GM23338 (cell line): ENCODE results near the gene SOX13. TPM values are rescaled to one million over a fixed set of nuclear protein-coding genes. Genes with fewer than 3 reads are reported as not detected.
"Not testable (repeated sequence)": the region's sequence is repeated elsewhere in the genome, so short reads cannot be mapped to it uniquely, and the experiment has no call there.

Experiments used
- ATAC-seq: fragments of 200-7000 bp; cut with Tn5 transposase; 3 replicates; pipeline ENCODE4 v1.9.1; 2020
- DNase-seq: peaks from one replicate; pipeline ENCODE4 v3.0.0-alpha.2; 2015; ENCODE audit warnings: low spot score
- H2AFZ ChIP-seq: fragments of 200-600 bp; sonication (generic); 2 replicates; pipeline ENCODE4 v1.8.0; 2016; ENCODE audit warnings: antibody characterized with exemption, mild to moderate bottlenecking, moderate library complexity
- H3F3A ChIP-seq: fragments of 200-600 bp; sonication (generic); replicated peaks from 2 replicates; pipeline ENCODE4 v1.8.0; 2017; ENCODE audit warnings: antibody characterized with exemption, mixed run types, low read depth
- H3K27ac ChIP-seq: fragments of 200-600 bp; sonication (generic); 2 replicates; pipeline ENCODE4 v1.6.1; 2016; ENCODE audit warnings: low read depth
- H3K27me3 ChIP-seq: fragments of 200-600 bp; sonication (generic); 2 replicates; pipeline ENCODE4 v1.8.0; 2016; ENCODE audit warnings: mild to moderate bottlenecking, mixed run types, moderate library complexity; ENCODE audit not compliant: insufficient read depth
- H3K36me3 ChIP-seq: fragments of 200-600 bp; sonication (generic); 2 replicates; pipeline ENCODE4 v1.8.0; 2016; ENCODE audit warnings: mild to moderate bottlenecking; ENCODE audit not compliant: insufficient read depth
- H3K4me1 ChIP-seq: fragments of 200-600 bp; sonication (generic); 2 replicates; pipeline ENCODE4 v1.8.0; 2016; ENCODE audit warnings: mild to moderate bottlenecking, moderate library complexity; ENCODE audit not compliant: insufficient read depth
- H3K4me2 ChIP-seq: fragments of 200-600 bp; sonication (generic); 2 replicates; pipeline ENCODE4 v1.7.1; 2017; ENCODE audit warnings: mixed run types
- H3K4me3 ChIP-seq: fragments of 200-600 bp; sonication (generic); 2 replicates; pipeline ENCODE4 v1.6.1; 2016; ENCODE audit warnings: mixed run types
- H3K79me2 ChIP-seq: fragments of 200-600 bp; sonication (generic); replicated peaks from 2 replicates; pipeline ENCODE4 v1.8.0; 2017; ENCODE audit warnings: mild to moderate bottlenecking; ENCODE audit not compliant: insufficient read depth
- H3K9me2 ChIP-seq: fragments of 200-600 bp; sonication (generic); 2 replicates; pipeline ENCODE4 v1.8.0; 2017; ENCODE audit not compliant: insufficient read depth
- H4K20me1 ChIP-seq: fragments of 200-600 bp; sonication (generic); replicated peaks from 2 replicates; pipeline ENCODE4 v1.8.0; 2017; ENCODE audit warnings: mild to moderate bottlenecking; ENCODE audit not compliant: insufficient read depth
- H3K27ac Mint-ChIP-seq: 2 replicates; pipeline ENCODE4 v1.8.0; 2020; ENCODE audit warnings: inconsistent platforms, mild to moderate bottlenecking, moderate library complexity, mixed read lengths
- H3K27me3 Mint-ChIP-seq: 3 replicates; pipeline ENCODE4 v1.8.0; 2022; ENCODE audit warnings: low read depth, mild to moderate bottlenecking, moderate library complexity, mixed read lengths, inconsistent platforms; ENCODE audit not compliant: insufficient read depth, poor library complexity
- H3K36me3 Mint-ChIP-seq: 3 replicates; pipeline ENCODE4 v1.8.0; 2021; ENCODE audit warnings: low read depth, mild to moderate bottlenecking, inconsistent platforms, moderate library complexity, mixed read lengths
- H3K4me1 Mint-ChIP-seq: 3 replicates; pipeline ENCODE4 v1.8.0; 2020; ENCODE audit warnings: mild to moderate bottlenecking, inconsistent platforms, mixed read lengths
- H3K4me3 Mint-ChIP-seq: 3 replicates; pipeline ENCODE4 v1.8.0; 2021; ENCODE audit warnings: moderate library complexity, mild to moderate bottlenecking, inconsistent platforms, mixed read lengths
- H3K9me3 Mint-ChIP-seq: 3 replicates; pipeline ENCODE4 v1.8.0; 2020; ENCODE audit warnings: moderate library complexity, mild to moderate bottlenecking, inconsistent platforms, mixed read lengths
- CREB1 ChIP-seq: fragments of 250-450 bp; sonication (Bioruptor Pico); IDR thresholded peaks from 2 replicates; pipeline ENCODE4 v1.5.0; 2020; ENCODE audit warnings: low read depth, mild to moderate bottlenecking, moderate library complexity
- EZH2 ChIP-seq: fragments of 200-600 bp; sonication (generic); IDR thresholded peaks from one replicate; pipeline ENCODE4 v1.8.0; 2017; ENCODE audit warnings: antibody characterized with exemption, mild to moderate bottlenecking, low read depth; ENCODE audit not compliant: unreplicated experiment
- EZH2phosphoT487 ChIP-seq: fragments of 200-600 bp; sonication (generic); IDR thresholded peaks from one replicate; pipeline ENCODE4 v1.8.1; 2018; ENCODE audit warnings: antibody characterized with exemption; ENCODE audit not compliant: unreplicated experiment
- JUNB ChIP-seq: IDR thresholded peaks from one replicate; pipeline ENCODE4 v1.6.1; 2016; ENCODE audit warnings: antibody characterized with exemption; ENCODE audit not compliant: unreplicated experiment
- NANOG ChIP-seq: IDR thresholded peaks from 2 replicates; pipeline ENCODE4 v1.6.1; 2016; ENCODE audit warnings: antibody characterized with exemption, borderline replicate concordance
- POLR2AphosphoS5 ChIP-seq: IDR thresholded peaks from 2 replicates; pipeline ENCODE4 v1.6.1; 2016; ENCODE audit warnings: antibody characterized with exemption, low read depth
- STAT1 ChIP-seq: IDR thresholded peaks from one replicate; pipeline ENCODE4 v1.6.1; 2016; ENCODE audit warnings: antibody characterized with exemption; ENCODE audit not compliant: unreplicated experiment
- ZNF331 ChIP-seq: fragments of 250-450 bp; sonication (Bioruptor Pico); IDR thresholded peaks from 2 replicates; pipeline ENCODE4 v1.5.0; 2020; ENCODE audit warnings: low read depth, mild to moderate bottlenecking, moderate library complexity
- polyA plus RNA-seq: library from polyadenylated mRNA; unstranded; fragments of >200 nt; fragmentation: Nextera tagmentation; extraction: Ambion mirVana; gene quantifications from 2 replicates; pipeline ENCODE4 v1.2.1, GENCODE V29; 2016
- total RNA-seq: library from RNA; depleted of rRNA; stranded (reverse); fragments of >200 nt; shearing (Covaris generic); gene quantifications from 2 replicates; pipeline ENCODE4 v1.2.3, GENCODE V29; 2014
- TF ChIP-seq, protein P1 (sequence below): fragments of 250-450 bp; sonication (Bioruptor Pico); IDR thresholded peaks from 2 replicates; pipeline ENCODE4 v1.5.0; 2020; ENCODE audit warnings: mild to moderate bottlenecking, moderate library complexity
- TF ChIP-seq, protein P2 (sequence below): IDR thresholded peaks from one replicate; pipeline ENCODE4 v1.6.1; 2018; ENCODE audit warnings: antibody characterized with exemption; ENCODE audit not compliant: unreplicated experiment
- TF ChIP-seq, protein P3 (sequence below), 2 experiments: fragments of 200-600 bp in 1 of 2; sonication (generic) in 1 of 2; conservative IDR thresholded peaks; 2 replicates each; pipeline versions ENCODE4 v1.5.1 to v1.6.1; 2016 to 2017; ENCODE audit warnings: antibody characterized with exemption in 2 of 2, low read depth in 2 of 2, mild to moderate bottlenecking in 2 of 2, moderate library complexity in 1 of 2

Gene SOX13
- total and polyA plus RNA-seq, 2 experiments from 2014 or later = 28.6 to 123 TPM

DNA sequence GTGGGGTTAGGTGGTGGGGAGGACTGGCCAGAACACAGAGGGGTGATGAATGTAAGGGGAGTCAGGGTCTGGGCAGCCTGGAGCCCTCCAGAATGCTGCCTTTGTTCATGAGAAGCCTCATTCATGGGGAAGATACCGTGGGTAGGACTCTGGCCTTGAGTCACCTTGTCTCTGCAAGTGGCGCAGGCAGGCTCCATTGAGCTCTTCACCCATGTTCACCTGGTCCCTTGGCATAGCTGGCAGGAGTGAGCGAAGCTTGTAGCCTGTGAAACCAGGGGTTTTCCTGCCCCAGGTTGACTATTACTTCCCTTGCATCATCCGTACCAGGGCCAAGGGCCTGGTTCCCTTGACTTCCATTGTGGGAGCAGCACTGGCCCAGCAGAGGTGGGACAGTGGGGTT is 25.8 kb downstream of the SOX13 start:
- peaks cover 74% of the 10 kb centered on the region for H3K4me1 Mint-ChIP-seq
- H3K4me3 Mint-ChIP-seq = no peak overlapping the region
- Histone ChIP-seq H2AFZ (no peak overlapping the region), H3K4me1 (peaks cover 72% of the 10 kb centered on the region), H3K27ac (peak overlapping the region; percentile 83), H3K9me2 (no peaks in the 10 kb centered on the region), H3K79me2 (peaks cover 100% of the 10 kb centered on the region), H3K4me2 (0 out of 2 replicates have a peak overlapping the region, but pooled peaks have one; percentile 20), H3F3A (peaks cover 14% of the 10 kb centered on the region), H3K4me3 (no peak overlapping the region), H4K20me1 (peaks cover 87% of the 10 kb centered on the region), H3K36me3 (no peaks in the 10 kb centered on the region), H3K27me3 (no peaks in the 10 kb centered on the region)
- TF ChIP-seq CREB1 = no peak
- TF ChIP-seq ZNF331 = no peak
- TF ChIP-seq, protein P1, sequence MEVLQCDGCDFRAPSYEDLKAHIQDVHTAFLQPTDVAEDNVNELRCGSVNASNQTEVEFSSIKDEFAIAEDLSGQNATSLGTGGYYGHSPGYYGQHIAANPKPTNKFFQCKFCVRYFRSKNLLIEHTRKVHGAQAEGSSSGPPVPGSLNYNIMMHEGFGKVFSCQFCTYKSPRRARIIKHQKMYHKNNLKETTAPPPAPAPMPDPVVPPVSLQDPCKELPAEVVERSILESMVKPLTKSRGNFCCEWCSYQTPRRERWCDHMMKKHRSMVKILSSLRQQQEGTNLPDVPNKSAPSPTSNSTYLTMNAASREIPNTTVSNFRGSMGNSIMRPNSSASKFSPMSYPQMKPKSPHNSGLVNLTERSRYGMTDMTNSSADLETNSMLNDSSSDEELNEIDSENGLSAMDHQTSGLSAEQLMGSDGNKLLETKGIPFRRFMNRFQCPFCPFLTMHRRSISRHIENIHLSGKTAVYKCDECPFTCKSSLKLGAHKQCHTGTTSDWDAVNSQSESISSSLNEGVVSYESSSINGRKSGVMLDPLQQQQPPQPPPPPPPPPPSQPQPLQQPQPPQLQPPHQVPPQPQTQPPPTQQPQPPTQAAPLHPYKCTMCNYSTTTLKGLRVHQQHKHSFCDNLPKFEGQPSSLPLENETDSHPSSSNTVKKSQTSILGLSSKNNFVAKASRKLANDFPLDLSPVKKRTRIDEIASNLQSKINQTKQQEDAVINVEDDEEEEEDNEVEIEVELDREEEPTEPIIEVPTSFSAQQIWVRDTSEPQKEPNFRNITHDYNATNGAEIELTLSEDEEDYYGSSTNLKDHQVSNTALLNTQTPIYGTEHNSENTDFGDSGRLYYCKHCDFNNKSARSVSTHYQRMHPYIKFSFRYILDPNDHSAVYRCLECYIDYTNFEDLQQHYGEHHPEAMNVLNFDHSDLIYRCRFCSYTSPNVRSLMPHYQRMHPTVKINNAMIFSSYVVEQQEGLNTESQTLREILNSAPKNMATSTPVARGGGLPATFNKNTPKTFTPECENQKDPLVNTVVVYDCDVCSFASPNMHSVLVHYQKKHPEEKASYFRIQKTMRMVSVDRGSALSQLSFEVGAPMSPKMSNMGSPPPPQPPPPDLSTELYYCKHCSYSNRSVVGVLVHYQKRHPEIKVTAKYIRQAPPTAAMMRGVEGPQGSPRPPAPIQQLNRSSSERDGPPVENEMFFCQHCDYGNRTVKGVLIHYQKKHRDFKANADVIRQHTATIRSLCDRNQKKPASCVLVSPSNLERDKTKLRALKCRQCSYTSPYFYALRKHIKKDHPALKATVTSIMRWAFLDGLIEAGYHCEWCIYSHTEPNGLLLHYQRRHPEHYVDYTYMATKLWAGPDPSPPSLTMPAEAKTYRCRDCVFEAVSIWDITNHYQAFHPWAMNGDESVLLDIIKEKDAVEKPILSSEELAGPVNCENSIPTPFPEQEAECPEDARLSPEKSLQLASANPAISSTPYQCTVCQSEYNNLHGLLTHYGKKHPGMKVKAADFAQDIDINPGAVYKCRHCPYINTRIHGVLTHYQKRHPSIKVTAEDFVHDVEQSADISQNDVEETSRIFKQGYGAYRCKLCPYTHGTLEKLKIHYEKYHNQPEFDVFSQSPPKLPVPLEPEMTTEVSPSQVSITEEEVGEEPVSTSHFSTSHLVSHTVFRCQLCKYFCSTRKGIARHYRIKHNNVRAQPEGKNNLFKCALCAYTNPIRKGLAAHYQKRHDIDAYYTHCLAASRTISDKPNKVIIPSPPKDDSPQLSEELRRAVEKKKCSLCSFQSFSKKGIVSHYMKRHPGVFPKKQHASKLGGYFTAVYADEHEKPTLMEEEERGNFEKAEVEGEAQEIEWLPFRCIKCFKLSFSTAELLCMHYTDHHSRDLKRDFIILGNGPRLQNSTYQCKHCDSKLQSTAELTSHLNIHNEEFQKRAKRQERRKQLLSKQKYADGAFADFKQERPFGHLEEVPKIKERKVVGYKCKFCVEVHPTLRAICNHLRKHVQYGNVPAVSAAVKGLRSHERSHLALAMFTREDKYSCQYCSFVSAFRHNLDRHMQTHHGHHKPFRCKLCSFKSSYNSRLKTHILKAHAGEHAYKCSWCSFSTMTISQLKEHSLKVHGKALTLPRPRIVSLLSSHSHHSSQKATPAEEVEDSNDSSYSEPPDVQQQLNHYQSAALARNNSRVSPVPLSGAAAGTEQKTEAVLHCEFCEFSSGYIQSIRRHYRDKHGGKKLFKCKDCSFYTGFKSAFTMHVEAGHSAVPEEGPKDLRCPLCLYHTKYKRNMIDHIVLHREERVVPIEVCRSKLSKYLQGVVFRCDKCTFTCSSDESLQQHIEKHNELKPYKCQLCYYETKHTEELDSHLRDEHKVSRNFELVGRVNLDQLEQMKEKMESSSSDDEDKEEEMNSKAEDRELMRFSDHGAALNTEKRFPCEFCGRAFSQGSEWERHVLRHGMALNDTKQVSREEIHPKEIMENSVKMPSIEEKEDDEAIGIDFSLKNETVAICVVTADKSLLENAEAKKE (CRISPR knock-in tag) = no peak
- TF ChIP-seq, protein P2, sequence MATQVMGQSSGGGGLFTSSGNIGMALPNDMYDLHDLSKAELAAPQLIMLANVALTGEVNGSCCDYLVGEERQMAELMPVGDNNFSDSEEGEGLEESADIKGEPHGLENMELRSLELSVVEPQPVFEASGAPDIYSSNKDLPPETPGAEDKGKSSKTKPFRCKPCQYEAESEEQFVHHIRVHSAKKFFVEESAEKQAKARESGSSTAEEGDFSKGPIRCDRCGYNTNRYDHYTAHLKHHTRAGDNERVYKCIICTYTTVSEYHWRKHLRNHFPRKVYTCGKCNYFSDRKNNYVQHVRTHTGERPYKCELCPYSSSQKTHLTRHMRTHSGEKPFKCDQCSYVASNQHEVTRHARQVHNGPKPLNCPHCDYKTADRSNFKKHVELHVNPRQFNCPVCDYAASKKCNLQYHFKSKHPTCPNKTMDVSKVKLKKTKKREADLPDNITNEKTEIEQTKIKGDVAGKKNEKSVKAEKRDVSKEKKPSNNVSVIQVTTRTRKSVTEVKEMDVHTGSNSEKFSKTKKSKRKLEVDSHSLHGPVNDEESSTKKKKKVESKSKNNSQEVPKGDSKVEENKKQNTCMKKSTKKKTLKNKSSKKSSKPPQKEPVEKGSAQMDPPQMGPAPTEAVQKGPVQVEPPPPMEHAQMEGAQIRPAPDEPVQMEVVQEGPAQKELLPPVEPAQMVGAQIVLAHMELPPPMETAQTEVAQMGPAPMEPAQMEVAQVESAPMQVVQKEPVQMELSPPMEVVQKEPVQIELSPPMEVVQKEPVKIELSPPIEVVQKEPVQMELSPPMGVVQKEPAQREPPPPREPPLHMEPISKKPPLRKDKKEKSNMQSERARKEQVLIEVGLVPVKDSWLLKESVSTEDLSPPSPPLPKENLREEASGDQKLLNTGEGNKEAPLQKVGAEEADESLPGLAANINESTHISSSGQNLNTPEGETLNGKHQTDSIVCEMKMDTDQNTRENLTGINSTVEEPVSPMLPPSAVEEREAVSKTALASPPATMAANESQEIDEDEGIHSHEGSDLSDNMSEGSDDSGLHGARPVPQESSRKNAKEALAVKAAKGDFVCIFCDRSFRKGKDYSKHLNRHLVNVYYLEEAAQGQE = no peak
- TF ChIP-seq, protein P3, sequence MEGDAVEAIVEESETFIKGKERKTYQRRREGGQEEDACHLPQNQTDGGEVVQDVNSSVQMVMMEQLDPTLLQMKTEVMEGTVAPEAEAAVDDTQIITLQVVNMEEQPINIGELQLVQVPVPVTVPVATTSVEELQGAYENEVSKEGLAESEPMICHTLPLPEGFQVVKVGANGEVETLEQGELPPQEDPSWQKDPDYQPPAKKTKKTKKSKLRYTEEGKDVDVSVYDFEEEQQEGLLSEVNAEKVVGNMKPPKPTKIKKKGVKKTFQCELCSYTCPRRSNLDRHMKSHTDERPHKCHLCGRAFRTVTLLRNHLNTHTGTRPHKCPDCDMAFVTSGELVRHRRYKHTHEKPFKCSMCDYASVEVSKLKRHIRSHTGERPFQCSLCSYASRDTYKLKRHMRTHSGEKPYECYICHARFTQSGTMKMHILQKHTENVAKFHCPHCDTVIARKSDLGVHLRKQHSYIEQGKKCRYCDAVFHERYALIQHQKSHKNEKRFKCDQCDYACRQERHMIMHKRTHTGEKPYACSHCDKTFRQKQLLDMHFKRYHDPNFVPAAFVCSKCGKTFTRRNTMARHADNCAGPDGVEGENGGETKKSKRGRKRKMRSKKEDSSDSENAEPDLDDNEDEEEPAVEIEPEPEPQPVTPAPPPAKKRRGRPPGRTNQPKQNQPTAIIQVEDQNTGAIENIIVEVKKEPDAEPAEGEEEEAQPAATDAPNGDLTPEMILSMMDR (conservative IDR thresholded peaks at IDR 0.05; ENCODE audit: low read depth in 2 of 2) = no peak
- TF ChIP-seq JUNB = no peak
- no peak for TF ChIP-seq EZH2phosphoT487
- TF ChIP-seq STAT1 = no peak
- no peak for TF ChIP-seq EZH2
- no peak for TF ChIP-seq NANOG
- no peak for TF ChIP-seq POLR2AphosphoS5
- H3K36me3 Mint-ChIP-seq = peaks cover 7% of the 10 kb centered on the region
- DNase-seq = no peak
- peaks cover 20% of the 10 kb centered on the region for H3K27me3 Mint-ChIP-seq
- no peaks in the 10 kb centered on the region for H3K9me3 Mint-ChIP-seq
- ATAC-seq = no peak
- peak overlapping the region; percentile 79 for H3K27ac Mint-ChIP-seq

DNA sequence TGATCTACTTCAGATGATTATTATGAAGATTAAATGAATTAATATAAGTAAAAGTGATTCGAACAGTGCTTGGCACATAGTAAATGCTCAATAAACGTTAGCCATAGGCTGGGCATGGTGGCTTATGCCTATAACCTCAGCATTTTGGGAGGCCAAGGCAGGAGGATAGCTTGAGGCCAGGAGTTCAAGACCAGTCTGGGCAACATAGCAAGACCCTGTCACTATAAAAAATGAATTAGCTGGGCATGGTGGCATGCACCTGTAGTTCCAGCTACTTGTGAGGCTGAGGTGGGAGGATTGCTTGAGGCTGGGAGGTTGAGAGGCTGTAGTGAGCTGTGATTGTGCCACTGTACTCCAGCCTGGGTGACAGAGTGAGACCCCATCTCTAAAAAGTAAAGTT is 26.8 kb downstream of the SOX13 start:
- H2AFZ ChIP-seq, H3K9me3 Mint-ChIP-seq, H3K4me2 ChIP-seq, ATAC-seq, H3K27ac Mint-ChIP-seq, DNase-seq, H3K9me2 ChIP-seq, H3K27ac ChIP-seq, H3K27me3 ChIP-seq, H3K36me3 Mint-ChIP-seq, H3F3A ChIP-seq, H3K4me3 ChIP-seq, H3K4me3 Mint-ChIP-seq, H3K36me3 ChIP-seq: not testable (repeated sequence)
- peaks cover 80% of the 10 kb centered on the region for H4K20me1 ChIP-seq
- H3K4me1 ChIP-seq = peaks cover 67% of the 10 kb centered on the region
- peaks cover 100% of the 10 kb centered on the region for H3K79me2 ChIP-seq
- H3K4me1 Mint-ChIP-seq = peaks cover 74% of the 10 kb centered on the region
- peaks cover 20% of the 10 kb centered on the region for H3K27me3 Mint-ChIP-seq
